Heart left ventricle (tissue), 16 donors: ENCODE measurements around the gene HSPBP1. TPM values are rescaled to one million over a fixed set of nuclear protein-coding genes. Genes with fewer than 3 reads are reported as not detected.
A peak's percentile ranks its signal among the peaks of the same experiment; 100 is the strongest.

Experiments
- ATAC-seq, 4 donors: fragments of 200-7000 bp; cut with Tn5 transposase; one replicate each; pipeline ENCODE4 v1.9.1; 2020 to 2022; ENCODE audit warnings: moderate library complexity in 4 of 4, mild to moderate bottlenecking in 3 of 4, moderate number of reproducible peaks in 1 of 4
- DNase-seq, 5 donors: peaks; one replicate each; pipeline ENCODE4 v3.0.0-alpha.2; 2020
- H3K27ac ChIP-seq, 12 donors: fragments of 200-600 bp; sonication (generic) in 4 of 12; one replicate each; pipeline versions ENCODE4 v1.5.0 to v1.8.0; 2016 to 2022; ENCODE audit warnings: mild to moderate bottlenecking in 2 of 12
- H3K27me3 ChIP-seq, 9 donors: fragments of 200-600 bp; sonication (generic) in 2 of 9; one replicate each; pipeline versions ENCODE4 v1.5.1 to v1.8.0; 2016 to 2022; ENCODE audit warnings: mild to moderate bottlenecking in 3 of 9
- H3K36me3 ChIP-seq, 9 donors: fragments of 200-600 bp; sonication (generic) in 2 of 9; one replicate each; pipeline versions ENCODE4 v1.5.0 to v1.8.0; 2018 to 2022; ENCODE audit warnings: mild to moderate bottlenecking in 2 of 9
- H3K4me1 ChIP-seq, 12 donors: fragments of 200-600 bp; sonication (generic) in 4 of 12; one replicate each; pipeline versions ENCODE4 v1.5.0 to v1.8.0; 2016 to 2022; ENCODE audit warnings: mild to moderate bottlenecking in 3 of 12
- H3K4me3 ChIP-seq, 12 donors: fragments of 200-600 bp; sonication (generic) in 4 of 12; one replicate each; pipeline versions ENCODE4 v1.5.0 to v1.8.0; 2017 to 2022; ENCODE audit warnings: mild to moderate bottlenecking in 9 of 12, moderate library complexity in 4 of 12
- H3K9me3 ChIP-seq, 12 donors: fragments of 200-600 bp; sonication (generic) in 4 of 12; one replicate each; pipeline versions ENCODE4 v1.5.0 to v1.8.0; 2016 to 2022; ENCODE audit warnings: mild to moderate bottlenecking in 1 of 12
- CTCF ChIP-seq, 12 donors: fragments of 200-600 bp; sonication (generic) in 4 of 12; IDR thresholded peaks; one replicate each; pipeline versions ENCODE4 v1.5.0 to v1.8.0; 2018 to 2022; ENCODE audit warnings: antibody characterized with exemption in 12 of 12, mild to moderate bottlenecking in 5 of 12
- POLR2A ChIP-seq, 2 donors: fragments of 450-650 bp; IDR thresholded peaks; one replicate each; pipeline ENCODE4 v1.6.1; 2017; ENCODE audit warnings: antibody characterized with exemption in 2 of 2, mild to moderate bottlenecking in 2 of 2, moderate library complexity in 2 of 2
- WGBS, 4 donors: extraction: QIAGEN DNeasy Blood & Tissue Kit in 2 of 4; methylation state at CpG; one replicate each; pipeline versions ENCODE4 v1.1.5 to v1.1.7; 2013 to 2018; 5-methylcytosine and 5-hydroxymethylcytosine counted together
- intact Hi-C, 10 donors: fragments of 100-400 bp; cut with DNase I; formaldehyde crosslinking; loops; one replicate each; pipeline versions ENCODE4 v1.11.1 to v1.14.2; 2022
- polyA plus RNA-seq, 2 donors: library from polyadenylated mRNA; stranded (reverse); fragments of 200-250 nt; gene quantifications; one replicate each; pipeline ENCODE4 v1.2.3, GENCODE V29; 2013
- total RNA-seq, 9 donors: library from RNA; depleted of rRNA in 2 of 9; stranded (reverse); fragments of >200 nt in 2 of 9; fragmentation: NEBNext Ultra II Directional in 3 of 9; extraction: Animal tissue kit (Norgen Biotek cat#: 25700) in 3 of 9; gene quantifications; one replicate each; pipeline versions ENCODE4 v1.1.0 to v1.2.4, GENCODE V29; 2016 to 2023
- donor health status: ischemic (EF 13 %, LVEDD 7.1; RV severe dilation, severe dysfunction).
- donor health status: healthy with polysubstance abuse.
- donor health status: DM: no; HTN: yes; CAD: no.
- donor health status: DM: no; HTN: no; CAD: no.
- donor health status: ischemic (EF 25% LVEDD 6.9; RV normal size, moderate dysfunction).
- donor health status: ischemic (EF 25% LVEDD 5.7; RV mildly dilated, moderate dysfunction).
- donor health status: healthy.
- donor health status: DM: yes; HTN: yes; CAD: no.
- donor health status: ischemic (EF 35%, LVEDD 5.7; RV mildly dilated, moderate dysfunction).
- donor health status: nonischemic (EF 11% LVEDD 7.7; RV severe dilation, severe dysfunction).
- donor health status: DM: yes; HTN: yes; CAD: no.
- donor health status: PGD.
- donor health status: ischemic (EF 29% LVEDD 5.4; RV normal size, mild dysfunction).
- donor health status: nonischemic (EF 23%, LVEDD 6.1; RV moderate dilation, normal function).

Gene HSPBP1
- total and polyA plus RNA-seq, 11 donors = 25.7 to 76.0 (median 32.9) TPM

DNA sequence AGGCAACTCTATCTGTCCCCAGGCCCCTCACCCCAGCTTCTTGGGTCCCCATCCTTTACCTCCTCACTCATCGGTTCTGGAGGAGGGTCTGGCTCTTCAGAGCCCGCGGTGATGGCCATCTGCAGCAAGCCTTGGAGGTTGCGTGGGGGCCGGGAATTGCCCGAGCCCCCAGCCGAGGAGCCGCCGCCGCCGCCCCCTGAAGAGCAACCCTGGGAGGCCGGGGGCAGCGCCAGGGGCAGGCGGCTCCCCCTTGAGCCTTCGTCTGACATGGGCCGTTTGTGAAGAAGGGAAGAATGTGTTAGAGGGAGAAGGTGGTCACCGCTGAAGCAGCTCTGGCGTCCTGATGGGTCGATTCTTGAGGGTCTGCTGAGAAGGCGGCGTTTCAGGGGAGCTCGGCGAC, 570 bp downstream of the HSPBP1 start:
- peaks cover 0 to 25% (median 10%) of the 10 kb centered on the region in 12 donors for H3K4me1 ChIP-seq
- no peak for ATAC-seq
- TF ChIP-seq CTCF (IDR thresholded peaks at IDR 0.05) (no peak), POLR2A (IDR thresholded peaks at IDR 0.05) (no peak)
- H3K9me3 ChIP-seq = no peaks in the 10 kb centered on the region
- H3K27me3 ChIP-seq = no peaks in the 10 kb centered on the region
- 6 to 16% (median 14%) methylated on average over 21 to 23 of the region's 23 CpGs for WGBS, 4 donors
- no peak for DNase-seq
- peak overlapping the region in 11 of 12 donors; percentile 71 to 92 (median 84) for H3K27ac ChIP-seq
- peaks cover 0 to 30% (median 19%) of the 10 kb centered on the region in 9 donors for H3K36me3 ChIP-seq
- intact Hi-C loops = no loop called here
- peak overlapping the region; percentile 58 to 91 (median 75) for H3K4me3 ChIP-seq

- 76 to 86% (median 82%) methylated on average over 13 of the region's 13 CpGs for WGBS, 4 donors
Observed at GRCh38 chr19:55278391-55279135, 1.3 kb downstream of the HSPBP1 start.

GRCh38 chr19:55277494-55277893, 2.4 kb downstream of the HSPBP1 start:
- WGBS, 4 donors = 86 to 89% (median 89%) methylated on average over 16 to 17 of the region's 17 CpGs
- intact Hi-C loops = no loop called here
- no peak overlapping the region for H3K4me3 ChIP-seq
- DNase-seq (no peak), ATAC-seq (no peak)
- no peaks in the 10 kb centered on the region for H3K27me3 ChIP-seq
- TF ChIP-seq POLR2A (IDR thresholded peaks at IDR 0.05) (no peak), CTCF (IDR thresholded peaks at IDR 0.05) (no peak)
- H3K36me3 ChIP-seq = peaks cover 0 to 48% (median 36%) of the 10 kb centered on the region in 9 donors
- peaks cover 0 to 25% (median 10%) of the 10 kb centered on the region in 12 donors for H3K4me1 ChIP-seq
- no peaks in the 10 kb centered on the region for H3K9me3 ChIP-seq
- peak overlapping the region in 1 of 12 donors; percentile 42 for H3K27ac ChIP-seq

More at GRCh38 chr19:55278391-55279135, 1.3 kb downstream of the HSPBP1 start:
- intact Hi-C loops = no loop called here
- H3K27ac ChIP-seq = peak overlapping the region in 1 of 12 donors; percentile 88
- no peak for DNase-seq
- no peaks in the 10 kb centered on the region for H3K9me3 ChIP-seq
- peaks cover 0 to 25% (median 10%) of the 10 kb centered on the region in 12 donors for H3K4me1 ChIP-seq
- H3K4me3 ChIP-seq = peak overlapping the region in 1 of 12 donors; percentile 73
- no peaks in the 10 kb centered on the region for H3K27me3 ChIP-seq
- ATAC-seq = no peak
- peaks cover 0 to 38% (median 25%) of the 10 kb centered on the region in 9 donors for H3K36me3 ChIP-seq
- TF ChIP-seq POLR2A (IDR thresholded peaks at IDR 0.05) = no peak
- no peak for TF ChIP-seq CTCF (IDR thresholded peaks at IDR 0.05)

DNA sequence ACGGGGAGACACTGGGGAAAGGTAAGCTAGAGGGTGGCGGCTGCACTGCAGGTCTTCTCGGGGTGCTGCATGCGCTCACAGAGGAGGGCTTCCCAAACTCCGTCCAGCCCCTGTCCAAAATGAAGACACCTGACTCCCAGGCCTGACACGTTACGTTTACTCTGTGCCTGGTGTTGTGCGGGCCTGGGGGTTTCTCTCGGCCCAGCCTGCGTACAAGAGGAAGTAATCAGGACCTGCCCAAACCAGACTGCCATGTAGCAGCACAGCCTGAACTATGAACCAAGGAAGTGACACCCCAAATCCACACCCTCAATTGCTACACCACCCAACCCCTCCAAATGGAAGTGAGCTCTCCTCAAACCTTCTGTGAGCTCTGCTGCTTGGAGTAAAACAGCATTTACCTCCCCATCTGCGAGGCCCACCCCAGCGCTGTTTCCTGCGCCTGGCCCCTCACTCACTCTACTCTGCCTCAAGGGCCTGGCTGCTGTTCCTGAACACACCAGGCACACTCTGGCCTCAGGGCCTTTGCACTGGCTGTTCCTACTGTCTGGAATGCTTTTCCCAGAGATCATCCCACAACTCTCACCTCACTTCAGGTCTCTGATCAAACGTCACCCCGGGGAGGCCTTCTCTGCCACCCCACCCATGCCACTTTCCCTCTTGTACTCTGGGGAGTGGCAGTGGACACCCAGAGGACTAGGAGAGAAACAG, 3.0 kb downstream of the HSPBP1 start:
- DNase-seq = no peak
- TF ChIP-seq CTCF (IDR thresholded peaks at IDR 0.05) = no peak
- no peak for TF ChIP-seq POLR2A (IDR thresholded peaks at IDR 0.05)
- Histone ChIP-seq H3K4me1 (peaks cover 0 to 25% (median 10%) of the 10 kb centered on the region in 12 donors), H3K36me3 (peaks cover 0 to 54% (median 42%) of the 10 kb centered on the region in 9 donors), H3K4me3 (no peak overlapping the region), H3K27ac (peak overlapping the region in 1 of 12 donors; percentile 42), H3K9me3 (no peaks in the 10 kb centered on the region), H3K27me3 (no peaks in the 10 kb centered on the region)
- intact Hi-C loops = no loop called here
- ATAC-seq = no peak
- 81 to 92% (median 86%) methylated on average over 15 of the region's 15 CpGs for WGBS, 4 donors
